GM19099 (cell line): ENCODE results near the gene TYRP1.

Experiments
- POLR2A ChIP-seq: IDR thresholded peaks from 3 replicates; pipeline ENCODE4 v1.6.1; 2011; ENCODE audit warnings: low read depth; ENCODE audit not compliant: insufficient read length; ENCODE audit errors: extremely low read depth

Gene TYRP1

DNA sequence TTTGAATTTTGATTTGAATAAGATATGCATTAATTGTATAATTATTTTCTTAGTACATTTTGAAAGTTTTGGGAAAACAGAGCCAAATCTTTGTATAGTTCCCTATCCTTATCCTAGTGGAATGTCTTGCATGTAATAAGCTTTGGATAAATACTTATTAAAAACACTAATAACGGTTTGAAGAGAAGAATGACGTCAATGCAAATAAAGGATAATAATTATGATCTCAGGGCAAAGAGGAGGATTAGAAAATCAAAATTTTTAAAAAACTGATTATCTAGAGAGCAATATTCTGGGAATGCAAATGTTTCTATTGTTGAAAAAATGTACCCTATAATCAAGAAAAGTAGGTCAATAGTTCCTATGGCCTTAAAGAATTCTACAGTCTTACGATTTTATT is 22.1 kb downstream of the TYRP1 start:
- TF ChIP-seq POLR2A: no peak

DNA sequence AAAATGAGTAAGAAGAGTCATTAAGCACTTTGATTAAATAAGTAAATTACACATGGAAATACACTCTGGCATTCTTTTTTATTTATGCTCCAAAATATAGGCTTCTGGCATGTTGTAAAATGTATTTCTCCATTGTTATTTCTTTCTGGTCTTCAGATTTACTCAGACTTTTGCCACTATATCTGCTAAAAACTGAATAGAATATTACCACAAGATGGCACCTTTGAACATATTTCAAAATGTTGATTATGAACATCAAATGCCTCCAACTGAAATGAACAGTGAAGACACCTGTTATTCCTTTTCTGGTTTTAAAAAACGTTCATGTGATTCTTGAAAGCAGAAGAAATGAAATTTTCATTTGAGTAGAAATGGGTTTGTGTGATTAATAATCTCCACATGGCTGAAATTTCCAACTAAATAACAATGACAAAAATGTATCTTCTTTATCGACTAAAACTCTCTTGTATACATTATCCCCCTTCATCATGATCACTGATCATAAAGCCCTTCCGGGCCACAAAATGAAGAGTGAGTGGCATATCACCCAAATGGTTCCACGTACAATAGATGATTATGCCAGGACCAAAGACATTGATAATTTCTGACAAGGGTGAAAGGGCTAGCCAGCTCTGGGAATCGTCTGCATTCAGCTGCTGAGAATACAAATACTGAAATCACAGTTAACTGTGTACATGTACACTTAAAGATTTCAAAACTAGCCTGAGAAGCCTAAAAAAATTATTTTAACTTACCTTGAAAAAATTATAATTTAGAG is 23.8 kb downstream of the TYRP1 start:
- TF ChIP-seq POLR2A: no peak

DNA sequence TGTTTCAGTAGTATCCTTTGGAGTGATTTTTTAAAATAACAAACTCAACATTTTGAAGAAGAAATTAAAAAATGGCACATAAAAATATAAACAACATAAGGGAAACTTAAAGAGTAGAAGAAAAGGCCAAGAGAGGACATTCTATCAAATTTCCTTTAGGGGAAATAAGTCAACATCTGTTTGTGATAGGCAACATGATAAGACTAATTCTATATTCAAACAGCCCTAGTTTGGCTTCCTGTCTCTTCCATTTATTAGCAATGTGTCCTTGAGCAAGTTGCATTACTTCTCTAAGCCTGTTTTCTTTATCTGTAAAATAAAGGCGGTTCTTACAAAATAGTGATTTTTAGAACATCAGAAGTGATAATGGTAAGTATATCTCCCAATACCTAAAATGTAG is 24.7 kb downstream of the TYRP1 start:
- TF ChIP-seq POLR2A: no peak

DNA sequence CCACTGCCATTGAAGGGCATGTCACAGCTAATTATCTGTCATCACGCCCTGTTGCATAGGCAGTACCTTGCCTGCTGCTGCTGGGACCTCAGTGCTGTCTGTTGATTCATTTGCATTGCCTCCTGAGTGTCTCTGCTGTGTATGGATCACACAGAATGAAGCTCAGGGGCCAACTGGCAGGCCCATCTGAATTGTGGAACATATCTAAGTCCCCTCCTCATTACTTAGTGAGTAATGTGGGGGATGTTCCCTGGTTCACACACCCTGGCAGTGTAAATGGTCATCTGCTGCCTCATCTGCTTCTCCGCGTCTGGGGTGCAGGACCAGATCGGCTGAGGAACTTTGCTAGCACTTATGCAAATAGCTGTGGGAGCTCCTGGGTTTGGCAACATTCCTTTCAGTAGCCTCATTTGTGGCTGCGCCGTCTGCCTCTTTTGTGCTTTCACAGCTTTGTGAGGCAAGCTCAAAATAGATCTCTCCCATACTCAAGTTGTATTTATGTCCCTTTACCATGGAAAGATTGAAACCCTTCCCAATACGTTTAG is 25.4 kb downstream of the TYRP1 start:
- TF ChIP-seq POLR2A: no peak

DNA sequence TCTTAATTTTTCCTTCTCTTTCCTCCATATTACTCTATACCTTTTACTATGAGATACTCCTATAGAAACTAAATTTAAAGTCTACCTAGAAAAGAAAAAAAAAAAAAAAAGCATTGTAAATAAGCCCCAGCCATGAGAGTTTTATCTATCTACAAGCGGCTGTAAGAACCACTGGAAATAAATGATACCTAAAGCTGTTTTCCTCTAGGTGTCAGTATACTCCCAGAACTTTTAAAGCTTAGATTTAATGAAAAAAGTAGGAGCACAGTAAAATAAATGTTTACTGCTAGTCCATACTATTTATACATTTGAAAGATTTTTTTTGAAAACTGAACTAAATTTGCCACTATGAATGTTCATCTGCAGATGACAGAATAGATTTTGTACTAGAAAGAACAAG is 26.2 kb downstream of the TYRP1 start:
- TF ChIP-seq POLR2A: no peak

DNA sequence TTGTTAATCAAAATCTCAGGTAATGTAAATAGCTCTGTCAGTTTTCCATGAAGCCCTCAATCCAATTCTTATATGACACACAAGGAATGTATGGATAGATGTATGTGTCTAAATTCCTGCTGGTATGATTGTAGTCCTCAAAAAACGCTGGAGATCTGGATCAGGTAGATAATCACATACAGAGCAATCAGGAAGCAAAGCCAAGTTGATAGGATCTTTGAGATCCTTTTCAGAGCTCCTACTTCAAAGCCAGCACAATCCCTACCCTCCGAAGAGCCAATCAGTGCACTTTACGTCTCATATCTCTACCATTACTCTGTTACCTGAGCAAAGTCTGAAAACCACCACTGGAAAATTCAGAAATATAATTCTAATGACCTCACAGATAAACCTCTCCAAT is 27.4 kb downstream of the TYRP1 start:
- no peak for TF ChIP-seq POLR2A

DNA sequence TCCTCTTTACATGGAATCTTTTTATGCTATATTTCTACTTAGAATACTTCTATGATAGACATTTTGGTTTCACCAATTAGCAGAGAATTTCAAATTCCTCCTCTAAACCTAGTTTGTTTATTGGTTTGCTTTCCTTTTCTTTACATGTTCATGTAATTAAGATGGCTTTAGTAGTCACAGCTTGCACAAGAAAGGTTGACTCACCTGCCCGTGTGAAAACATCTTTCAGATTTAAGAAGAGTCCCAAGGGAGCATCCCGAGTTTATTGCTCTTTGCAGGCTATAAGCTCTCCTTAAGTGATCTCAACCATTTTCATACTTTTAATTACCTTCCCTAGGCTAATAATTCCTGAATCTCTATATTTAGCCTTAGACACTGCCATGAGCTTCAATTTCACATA is 28.9 kb downstream of the TYRP1 start:
- TF ChIP-seq POLR2A: no peak

DNA sequence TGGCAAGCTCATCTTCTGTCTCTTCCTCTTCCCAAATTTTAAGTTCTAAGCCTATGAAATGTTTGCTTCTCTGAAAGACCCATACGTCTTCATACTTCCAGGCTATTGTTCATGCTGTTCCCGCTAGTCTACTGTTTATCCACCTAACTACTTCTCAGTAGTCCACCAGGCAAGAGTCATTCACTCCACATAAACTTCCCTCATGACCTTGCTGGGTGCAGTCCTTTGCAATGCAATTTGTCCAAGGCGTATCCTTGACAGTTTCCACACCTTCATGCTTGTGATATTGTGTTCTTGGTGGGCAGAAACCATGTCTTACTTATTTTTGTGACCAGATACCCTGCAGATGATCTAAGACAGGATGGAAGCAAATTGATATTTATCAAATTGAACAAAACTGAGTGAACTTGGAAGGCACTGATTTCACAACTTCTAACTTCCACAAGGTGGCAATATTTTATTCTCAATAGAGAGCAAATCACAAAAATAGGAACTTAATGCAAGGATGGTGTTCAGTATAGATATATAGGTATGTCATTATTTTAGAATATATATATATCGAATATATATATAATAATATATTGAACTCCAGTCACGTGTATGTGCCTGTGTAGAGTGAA is 30.3 kb downstream of the TYRP1 start:
- no peak for TF ChIP-seq POLR2A

DNA sequence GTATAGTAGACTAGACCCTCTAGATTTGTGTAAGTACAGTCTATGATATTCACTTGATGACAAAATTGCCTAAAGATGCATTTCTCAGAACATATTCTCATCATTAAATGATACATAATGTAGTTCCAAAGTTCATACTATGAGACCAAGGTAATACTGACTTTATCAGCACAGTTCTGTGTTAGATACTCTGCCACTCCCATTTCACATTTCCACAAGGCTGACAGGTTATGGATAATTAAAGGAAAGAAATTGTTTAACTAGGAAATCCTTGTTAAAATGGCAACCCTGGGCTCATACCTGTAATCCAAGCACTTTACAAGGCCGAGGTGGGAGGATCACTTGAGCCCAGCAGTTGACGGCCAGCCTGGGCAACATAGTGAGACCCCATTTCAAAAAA is 33.6 kb downstream of the TYRP1 start:
- TF ChIP-seq POLR2A: no peak

DNA sequence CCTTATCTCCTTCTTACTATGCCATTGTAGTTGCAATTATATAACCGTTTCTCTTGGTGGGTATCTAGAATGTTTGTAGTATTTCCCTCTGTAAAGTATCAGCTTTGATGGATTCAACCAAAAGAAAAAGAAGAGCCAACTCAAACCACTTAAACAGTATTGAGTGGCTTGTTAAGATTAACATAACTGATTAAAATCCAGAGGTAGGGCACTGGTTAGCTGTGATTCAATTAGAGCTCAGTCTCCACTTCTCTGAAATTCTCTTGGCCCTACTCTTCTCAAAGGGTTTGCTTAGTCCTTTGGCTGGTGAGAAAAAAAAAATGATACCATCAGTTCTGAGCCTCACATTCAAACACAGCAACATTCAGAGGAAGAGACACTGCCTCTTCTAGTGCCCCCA is 37.0 kb downstream of the TYRP1 start:
- TF ChIP-seq POLR2A: no peak

DNA sequence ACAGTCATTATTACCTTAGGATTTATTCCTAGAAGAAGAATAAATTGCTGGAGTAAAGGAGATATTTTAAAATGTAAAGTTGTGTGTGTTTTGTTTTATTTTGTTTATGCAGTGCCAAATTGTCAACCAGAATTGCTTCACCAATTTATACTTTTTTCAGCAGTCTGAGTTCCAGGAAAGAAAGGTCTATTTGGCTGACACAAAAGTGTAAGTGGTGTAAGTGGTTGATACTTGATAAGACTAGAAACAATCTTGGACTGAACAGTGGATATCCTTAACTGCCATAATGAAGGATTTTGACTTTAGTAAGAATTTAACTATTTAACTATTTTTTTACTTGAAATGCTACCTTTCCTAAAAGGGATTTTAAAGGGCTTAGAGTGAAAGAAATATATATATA is 37.7 kb downstream of the TYRP1 start:
- TF ChIP-seq POLR2A: no peak

DNA sequence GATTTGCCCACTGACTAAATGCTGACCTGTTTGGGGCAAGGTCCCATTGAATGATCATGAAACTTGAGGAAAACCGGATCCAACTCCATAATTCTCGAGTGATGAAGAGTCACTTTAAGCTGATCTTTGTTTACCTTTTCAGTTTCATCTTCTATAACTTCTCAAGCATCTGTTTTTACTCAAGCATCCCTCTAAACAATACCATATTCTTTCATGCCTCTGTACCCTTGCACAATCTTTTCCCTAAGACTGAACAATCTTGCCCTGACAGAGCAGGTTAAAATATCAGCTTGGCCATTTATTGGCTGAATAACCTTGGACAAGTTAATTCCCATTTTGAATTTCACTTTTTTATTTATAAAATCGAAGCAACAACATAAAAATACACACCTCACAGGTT is 39.8 kb downstream of the TYRP1 start:
- TF ChIP-seq POLR2A: no peak

DNA sequence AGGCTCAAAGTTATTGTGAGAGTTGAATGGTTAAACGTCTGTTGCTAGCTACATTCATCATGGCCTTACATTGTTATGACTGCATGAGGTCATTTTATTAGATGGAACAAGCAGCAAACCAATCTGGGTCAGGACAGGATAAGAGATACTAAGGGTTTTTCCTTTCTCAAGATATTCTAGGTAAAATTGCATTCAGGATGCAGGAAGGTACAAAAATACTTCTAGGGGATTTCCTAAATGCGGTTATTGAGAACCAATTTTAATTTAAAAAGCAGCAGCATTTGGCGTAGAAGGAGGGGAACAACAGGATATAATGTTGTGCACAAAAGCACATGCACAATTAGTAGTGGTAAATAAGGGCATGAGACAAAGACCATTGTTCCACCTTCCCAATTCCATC is 42.5 kb downstream of the TYRP1 start:
- TF ChIP-seq POLR2A: no peak

DNA sequence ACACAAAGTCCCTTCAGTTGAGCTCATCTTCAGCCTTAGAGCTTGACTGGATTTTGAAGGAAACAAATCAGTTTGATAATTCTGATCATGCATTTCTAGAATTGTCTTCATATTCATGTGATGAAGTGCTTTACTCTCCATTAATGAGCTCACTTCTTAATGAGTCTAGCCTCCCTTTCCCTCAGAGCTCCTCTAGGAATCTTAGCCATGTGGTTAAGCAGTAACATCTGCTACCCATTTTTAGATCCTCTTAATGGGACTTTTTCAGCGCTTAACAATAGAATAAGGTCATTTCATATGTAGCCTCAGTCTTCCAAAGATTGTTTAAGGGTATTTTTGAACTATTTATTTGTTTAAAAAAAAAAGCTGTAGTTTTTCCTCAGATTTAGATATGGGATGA is 44.7 kb downstream of the TYRP1 start:
- no peak for TF ChIP-seq POLR2A

DNA sequence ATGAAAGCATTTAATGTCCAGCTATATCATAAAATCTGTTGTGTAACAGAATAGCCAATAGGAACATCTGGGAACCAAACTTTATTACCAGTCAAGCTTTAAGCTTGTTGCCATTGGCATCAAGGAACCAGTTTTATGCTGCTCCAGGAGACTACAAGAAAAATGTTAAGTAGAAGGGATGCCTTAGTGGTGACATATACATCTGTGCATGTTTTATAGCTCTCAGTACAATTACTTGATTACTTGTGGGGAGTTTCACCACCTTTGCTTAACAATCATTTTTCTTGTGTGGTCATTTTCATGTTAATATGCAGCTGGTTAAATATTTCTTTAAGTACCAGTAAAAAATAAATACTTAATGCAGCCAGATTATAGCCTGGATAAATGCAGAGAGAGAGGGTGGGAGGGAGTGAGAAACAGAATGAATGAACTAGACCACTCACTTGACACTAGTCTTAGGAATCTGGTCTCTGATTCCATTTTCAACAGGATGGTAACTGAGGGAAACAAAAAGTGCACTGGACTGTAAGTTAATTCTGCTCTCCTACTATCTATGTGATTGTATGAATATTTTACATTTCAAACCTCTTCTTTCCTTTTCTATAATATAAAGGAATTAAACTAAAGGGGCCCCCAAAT is 45.9 kb downstream of the TYRP1 start:
- no peak for TF ChIP-seq POLR2A

DNA sequence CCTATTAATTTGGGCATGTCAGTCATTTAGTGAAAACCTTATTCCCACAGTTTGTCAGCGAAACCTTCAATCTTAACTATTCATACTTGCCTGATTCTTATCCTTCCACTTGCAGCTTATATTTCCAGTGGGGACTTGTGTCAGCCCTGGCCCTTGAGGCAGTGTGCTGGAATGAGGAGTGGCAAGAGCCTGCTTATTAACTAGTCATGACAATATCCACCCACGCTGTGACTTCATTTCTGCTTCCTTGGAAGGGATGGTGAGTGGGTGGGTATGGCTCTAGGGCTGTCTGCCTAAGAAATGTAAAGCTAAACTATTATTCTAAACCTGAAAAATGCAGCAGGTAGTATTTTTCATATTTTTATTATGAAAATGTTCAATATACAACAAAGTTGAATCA is 47.7 kb downstream of the TYRP1 start:
- TF ChIP-seq POLR2A: no peak
